Effector memory CD8-positive, alpha-beta T cell (primary cell): ENCODE data around the gene MSI2.
A peak's percentile ranks its signal among the peaks of the same experiment; 100 is the strongest.

Experiments used
- ATAC-seq: fragments of 150-1000 bp; cut with Tn5 transposase; replicated peaks from 2 replicates; pipeline ENCODE4 v1.10.0; 2021; ENCODE audit warnings: mild to moderate bottlenecking, moderate library complexity
- DNase-seq, 3 experiments: peaks; one replicate each; pipeline ENCODE4 v3.0.0; 2021
- H3K27ac Mint-ChIP-seq, 2 donors: one replicate each; pipeline ENCODE4 v1.8.0; 2022; ENCODE audit warnings: mild to moderate bottlenecking in 2 of 2, mixed read lengths in 2 of 2, moderate library complexity in 2 of 2
- H3K27me3 Mint-ChIP-seq, 2 donors: one replicate each; pipeline ENCODE4 v1.8.0; 2022; ENCODE audit warnings: mixed read lengths in 2 of 2
- H3K36me3 Mint-ChIP-seq: one replicate; pipeline ENCODE4 v1.8.0; 2022; ENCODE audit warnings: mild to moderate bottlenecking, moderate library complexity, mixed read lengths; ENCODE audit not compliant: insufficient read depth
- H3K4me1 Mint-ChIP-seq, 2 donors: one replicate each; pipeline ENCODE4 v1.8.0; 2022; ENCODE audit warnings: low read depth in 2 of 2, mixed read lengths in 2 of 2
- H3K4me3 Mint-ChIP-seq, 2 donors: one replicate each; pipeline ENCODE4 v1.8.0; 2022; ENCODE audit warnings: mild to moderate bottlenecking in 2 of 2, mixed read lengths in 2 of 2, moderate library complexity in 2 of 2
- H3K9me3 Mint-ChIP-seq, 2 donors: one replicate each; pipeline ENCODE4 v1.8.0; 2022; ENCODE audit warnings: mixed read lengths in 2 of 2

MSI2 gene

DNA sequence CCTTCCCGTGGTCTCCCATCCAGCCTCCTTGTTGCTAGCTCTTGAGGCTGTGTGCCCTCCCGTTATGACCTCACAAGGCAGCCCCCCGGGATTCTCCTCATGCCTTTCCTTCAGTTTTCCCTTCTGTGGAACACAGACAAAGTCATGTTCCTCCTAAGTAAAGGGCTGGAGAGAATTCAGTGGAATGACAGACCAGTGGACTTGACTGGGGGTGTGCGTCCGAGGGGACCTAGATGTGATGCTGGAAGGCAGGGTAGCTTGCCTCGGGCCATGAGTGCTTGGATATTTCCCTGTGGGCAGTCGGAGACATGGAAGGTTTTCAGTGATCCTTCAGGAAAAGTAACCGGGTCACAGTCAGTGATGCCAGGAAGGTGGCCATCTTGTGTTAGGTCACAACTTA, 247.9 kb downstream of the MSI2 start:
- DNase-seq (no peak), ATAC-seq (no peak)
- H3K4me3 Mint-ChIP-seq = no peak overlapping the region
- H3K27me3 Mint-ChIP-seq = no peaks in the 10 kb centered on the region
- peaks cover 9% of the 10 kb centered on the region for H3K36me3 Mint-ChIP-seq
- no peak overlapping the region for H3K27ac Mint-ChIP-seq
- H3K9me3 Mint-ChIP-seq = no peaks in the 10 kb centered on the region
- H3K4me1 Mint-ChIP-seq = peaks cover 31 to 36% of the 10 kb centered on the region in 2 donors

DNA sequence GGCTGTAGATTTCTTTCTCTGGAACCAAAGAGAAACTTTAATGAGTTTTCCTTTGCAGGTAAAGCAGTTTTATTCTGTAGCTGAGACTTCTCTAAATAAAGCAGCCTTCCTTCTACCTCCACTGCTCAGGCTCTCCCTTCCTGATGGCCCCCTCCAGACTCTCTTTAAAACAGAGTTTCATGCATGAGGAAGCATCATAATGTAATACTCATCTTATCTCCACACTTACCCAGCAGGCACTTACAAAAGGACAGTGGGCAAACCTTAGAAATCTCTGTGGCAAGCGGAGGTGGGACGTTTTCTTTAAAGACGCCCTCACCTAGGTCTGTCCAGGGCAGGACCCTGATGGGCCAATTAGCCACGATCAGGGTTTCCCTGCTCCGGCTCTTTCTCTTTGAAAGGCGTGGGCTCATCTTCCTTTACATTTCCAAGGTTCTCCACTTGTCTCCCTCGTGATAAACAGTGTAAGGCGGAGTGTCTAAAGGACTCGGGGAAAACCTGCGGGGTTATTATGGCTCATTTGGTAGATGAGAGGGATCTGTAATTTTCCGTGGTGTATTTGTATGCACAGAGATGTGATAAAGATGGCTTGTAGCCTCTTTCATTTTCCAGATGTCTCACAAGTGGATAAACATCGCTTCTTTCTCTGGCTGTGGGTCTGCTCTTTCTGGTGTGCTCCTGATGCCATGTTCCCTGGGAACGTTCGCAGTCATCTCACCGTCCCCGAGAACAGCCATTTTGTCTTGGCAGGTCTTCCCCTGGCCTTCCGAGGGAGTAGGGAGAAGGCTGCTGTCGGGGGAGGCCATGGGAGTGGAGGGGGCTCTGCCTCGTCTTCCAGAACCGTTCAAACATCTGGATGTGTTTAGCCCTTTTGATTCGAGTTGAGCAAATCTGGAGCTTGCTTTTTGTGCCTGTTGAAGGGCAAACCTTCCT, 249.8 kb downstream of the MSI2 start:
- no peak for ATAC-seq

DNA sequence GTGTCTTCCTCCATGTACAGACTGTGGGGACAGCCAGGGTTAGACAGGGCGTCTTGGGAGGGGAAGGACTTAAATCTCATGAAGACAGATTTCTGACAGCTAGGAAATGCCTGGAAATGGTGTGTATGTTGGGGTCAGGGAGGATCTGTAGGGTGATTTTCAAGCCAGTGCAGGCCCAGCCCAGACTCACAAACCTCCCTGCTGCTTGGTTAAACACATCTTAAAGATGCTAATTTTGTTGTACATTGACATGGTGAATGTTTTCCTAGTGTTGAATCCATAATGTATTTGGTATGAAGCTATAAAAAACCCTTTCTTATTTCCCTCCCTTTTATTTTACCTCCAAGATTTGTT, 250.4 kb downstream of the MSI2 start:
- H3K27ac Mint-ChIP-seq = no peak overlapping the region
- ATAC-seq = no peak
- H3K4me1 Mint-ChIP-seq = peaks cover 19 to 21% of the 10 kb centered on the region in 2 donors
- DNase-seq = no peak
- H3K27me3 Mint-ChIP-seq = no peaks in the 10 kb centered on the region
- no peaks in the 10 kb centered on the region for H3K9me3 Mint-ChIP-seq
- no peak overlapping the region for H3K4me3 Mint-ChIP-seq
- H3K36me3 Mint-ChIP-seq = peaks cover 13% of the 10 kb centered on the region

More for the DNA sequence above, 249.8 kb downstream of the MSI2 start:
- Mint-ChIP-seq H3K9me3 (no peaks in the 10 kb centered on the region), H3K36me3 (peaks cover 13% of the 10 kb centered on the region), H3K4me1 (peaks cover 22 to 24% of the 10 kb centered on the region in 2 donors), H3K4me3 (no peak overlapping the region), H3K27ac (no peak overlapping the region), H3K27me3 (no peaks in the 10 kb centered on the region)
- no peak for DNase-seq

DNA sequence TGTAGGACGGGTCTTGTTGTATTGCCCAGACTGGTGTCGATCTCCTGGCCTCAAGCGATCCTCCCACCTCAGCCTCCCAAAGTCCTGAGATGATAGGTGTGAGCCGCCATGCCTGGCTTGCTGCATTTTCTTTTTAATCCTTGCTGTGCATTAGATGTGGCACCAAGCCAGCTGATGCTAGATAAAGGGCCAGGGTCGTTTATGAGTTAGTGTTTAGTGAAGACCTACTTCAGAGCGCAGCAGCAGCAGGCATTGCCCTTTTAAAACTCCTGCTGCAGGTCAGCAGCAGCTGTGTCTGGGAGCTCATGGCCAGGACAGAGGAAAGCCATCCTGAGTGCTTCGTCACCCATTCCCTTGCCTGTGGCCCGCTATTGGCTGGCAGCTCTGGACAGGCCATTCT, 251.5 kb downstream of the MSI2 start:
- no peak for DNase-seq
- no peaks in the 10 kb centered on the region for H3K27me3 Mint-ChIP-seq
- no peak for ATAC-seq
- H3K4me3 Mint-ChIP-seq = no peak overlapping the region
- peaks cover 13% of the 10 kb centered on the region for H3K36me3 Mint-ChIP-seq
- H3K4me1 Mint-ChIP-seq = peaks cover 21 to 23% of the 10 kb centered on the region in 2 donors
- H3K9me3 Mint-ChIP-seq = no peaks in the 10 kb centered on the region
- H3K27ac Mint-ChIP-seq = no peak overlapping the region

DNA sequence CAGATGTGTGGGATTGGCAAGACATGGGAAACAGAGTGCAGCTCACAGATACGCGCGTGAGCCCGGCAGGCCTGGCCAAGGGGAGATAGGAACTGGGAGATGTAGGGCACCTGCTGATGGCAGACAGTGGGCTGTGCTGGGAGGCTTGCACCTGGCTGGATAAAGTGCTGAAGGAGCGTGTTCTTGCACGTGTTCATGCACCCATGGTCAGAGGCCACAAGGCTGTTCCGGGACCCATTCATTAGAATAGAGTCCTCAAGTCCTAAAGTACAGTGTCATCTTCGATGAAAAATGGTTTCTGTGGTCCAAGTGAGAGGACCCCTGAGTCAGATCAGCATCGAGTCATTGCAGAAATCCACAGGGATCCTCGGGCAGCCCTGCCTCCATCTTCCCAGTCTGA, 252.3 kb downstream of the MSI2 start:
- no peak for DNase-seq
- no peaks in the 10 kb centered on the region for H3K27me3 Mint-ChIP-seq
- H3K36me3 Mint-ChIP-seq = peaks cover 13% of the 10 kb centered on the region
- H3K4me1 Mint-ChIP-seq = peaks cover 20 to 22% of the 10 kb centered on the region in 2 donors
- ATAC-seq = no peak
- no peak overlapping the region for H3K4me3 Mint-ChIP-seq
- peak overlapping the region in 1 of 2 donors; percentile 7 for H3K27ac Mint-ChIP-seq
- H3K9me3 Mint-ChIP-seq = no peaks in the 10 kb centered on the region

DNA sequence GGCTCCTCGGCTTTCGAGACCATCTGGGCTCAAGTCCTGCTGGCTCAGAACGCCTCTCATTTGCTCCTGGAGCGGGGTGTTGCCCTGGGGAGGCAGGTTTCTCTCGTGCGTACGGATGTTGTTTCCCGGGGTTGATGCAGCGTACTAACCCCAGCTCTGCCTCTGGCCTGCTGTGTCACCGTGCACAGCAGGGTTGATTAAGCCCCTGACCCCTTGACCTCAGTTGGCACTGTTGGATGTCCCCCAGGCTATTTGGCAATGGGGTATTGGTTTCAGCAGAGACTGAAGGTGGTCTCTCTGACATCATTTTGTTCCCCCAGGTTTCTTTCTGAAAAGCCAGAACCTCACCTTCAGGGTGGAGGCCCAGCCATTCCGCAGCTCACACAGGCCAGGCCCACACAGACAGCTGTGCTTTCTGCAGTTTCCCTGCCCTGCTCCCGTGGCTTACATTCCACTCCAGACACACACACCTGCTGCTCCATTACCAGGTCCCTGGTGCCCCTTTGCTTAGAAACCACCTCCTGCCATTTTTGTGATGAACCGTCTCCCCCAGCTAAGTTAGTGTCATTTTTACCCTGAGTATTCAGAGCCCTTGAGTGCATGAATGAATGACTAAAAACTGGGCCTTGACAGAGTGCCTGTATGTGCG, 255.3 kb downstream of the MSI2 start:
- Mint-ChIP-seq H3K36me3 (peaks cover 13% of the 10 kb centered on the region), H3K4me3 (no peak overlapping the region), H3K27me3 (no peaks in the 10 kb centered on the region), H3K4me1 (peaks cover 13 to 15% of the 10 kb centered on the region in 2 donors), H3K27ac (peak overlapping the region in 1 of 2 donors; percentile 44), H3K9me3 (no peaks in the 10 kb centered on the region)
- ATAC-seq = no peak
- DNase-seq = no peak

DNA sequence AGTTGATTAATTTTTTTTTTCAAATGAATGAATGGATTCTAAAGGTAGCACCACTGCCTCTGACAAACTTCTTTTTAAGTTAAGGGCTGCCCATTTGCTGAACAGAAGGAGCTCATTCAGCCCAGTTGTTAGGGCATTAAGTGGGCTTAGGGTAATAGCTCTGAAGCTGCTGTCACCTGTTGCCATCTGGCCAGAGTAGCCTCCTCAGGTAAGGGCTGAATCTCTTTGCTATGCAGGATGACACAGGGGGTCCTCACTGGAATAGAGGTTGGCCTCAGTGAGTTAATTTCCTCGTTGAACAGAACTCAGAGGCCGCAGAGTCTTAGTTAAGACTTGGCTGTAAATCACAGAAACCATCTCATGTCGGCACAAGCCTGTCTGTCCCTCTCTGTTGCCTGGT, 255.9 kb downstream of the MSI2 start:
- Mint-ChIP-seq H3K27ac (peak overlapping the region in 1 of 2 donors; percentile 44), H3K4me1 (peaks cover 13 to 15% of the 10 kb centered on the region in 2 donors), H3K9me3 (no peaks in the 10 kb centered on the region), H3K36me3 (peaks cover 13% of the 10 kb centered on the region), H3K27me3 (no peaks in the 10 kb centered on the region), H3K4me3 (no peak overlapping the region)
- DNase-seq = no peak
- ATAC-seq = no peak

DNA sequence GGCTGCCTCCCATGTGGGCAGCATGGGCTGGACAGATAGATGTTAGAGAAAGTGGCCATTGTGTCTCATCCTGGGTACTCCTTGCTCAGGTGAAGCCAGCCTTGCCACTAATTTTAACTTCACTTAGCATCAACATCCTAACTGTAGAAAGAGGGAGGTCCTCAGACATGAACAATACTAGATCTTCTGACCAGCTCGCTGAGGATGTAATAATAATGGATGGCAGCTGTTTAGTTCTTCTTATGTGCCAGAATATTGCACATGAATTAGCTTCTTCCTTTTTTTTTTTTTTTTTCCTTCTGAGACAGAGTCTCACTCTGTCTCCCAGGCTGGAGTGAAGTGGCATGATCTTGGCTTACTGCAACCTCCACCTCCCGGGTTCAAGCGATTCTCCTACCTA, 256.4 kb downstream of the MSI2 start:
- H3K4me3 Mint-ChIP-seq = no peak overlapping the region

DNA sequence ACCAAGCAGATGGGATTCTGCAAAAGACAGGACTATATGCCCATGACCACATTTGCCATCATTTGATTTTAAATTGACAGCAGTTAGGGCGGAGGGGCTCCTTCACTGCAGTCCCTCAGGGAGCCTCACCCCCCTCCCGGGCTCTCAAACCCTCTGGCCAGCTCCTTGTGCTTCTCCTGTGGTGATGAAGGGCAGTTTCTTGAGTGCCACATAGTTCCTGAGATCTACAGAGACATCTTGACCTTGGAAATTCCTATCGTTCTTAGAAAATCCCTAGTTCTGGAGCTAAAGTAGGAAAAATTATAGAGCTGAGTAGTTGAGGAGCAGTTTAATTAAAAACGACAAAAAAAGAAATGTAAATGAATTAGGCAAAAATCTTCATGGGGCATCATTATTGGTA, 257.2 kb downstream of the MSI2 start:
- Mint-ChIP-seq H3K36me3 (peaks cover 12% of the 10 kb centered on the region), H3K27me3 (no peaks in the 10 kb centered on the region), H3K4me1 (peaks cover 8 to 10% of the 10 kb centered on the region in 2 donors), H3K9me3 (no peaks in the 10 kb centered on the region), H3K4me3 (no peak overlapping the region), H3K27ac (peak overlapping the region in 1 of 2 donors; percentile 23)
- DNase-seq (no peak), ATAC-seq (no peak)

More for the DNA sequence above, 256.4 kb downstream of the MSI2 start:
- Mint-ChIP-seq H3K9me3 (no peaks in the 10 kb centered on the region), H3K36me3 (peaks cover 13% of the 10 kb centered on the region), H3K27ac (no peak overlapping the region), H3K4me1 (peaks cover 13 to 15% of the 10 kb centered on the region in 2 donors), H3K27me3 (no peaks in the 10 kb centered on the region)
- DNase-seq (no peak), ATAC-seq (no peak)

DNA sequence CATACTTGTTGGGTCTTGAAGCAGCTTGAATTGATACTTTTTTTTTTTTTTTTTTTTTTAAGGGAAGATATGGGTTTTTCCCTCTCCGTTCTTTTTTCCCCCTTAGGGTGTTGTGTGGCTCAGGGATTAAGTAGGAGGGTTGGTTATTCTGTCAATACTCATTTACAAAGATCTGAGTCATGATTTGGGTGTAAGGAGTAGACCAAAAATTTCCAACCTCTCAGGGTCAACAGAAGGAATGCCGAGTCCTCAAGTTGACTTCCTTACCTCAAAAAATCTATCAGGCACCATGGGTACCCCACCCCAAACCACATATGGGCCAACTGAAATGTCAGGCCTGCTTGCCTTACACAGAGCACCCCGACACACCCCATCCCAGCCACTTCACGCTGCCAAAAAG, 258.3 kb downstream of the MSI2 start:
- H3K27ac Mint-ChIP-seq = no peak overlapping the region
- no peak for ATAC-seq
- peaks cover 7 to 8% of the 10 kb centered on the region in 2 donors for H3K4me1 Mint-ChIP-seq
- peaks cover 3% of the 10 kb centered on the region for H3K36me3 Mint-ChIP-seq
- H3K9me3 Mint-ChIP-seq = no peaks in the 10 kb centered on the region
- H3K27me3 Mint-ChIP-seq = no peaks in the 10 kb centered on the region
- H3K4me3 Mint-ChIP-seq = no peak overlapping the region
- DNase-seq = no peak

DNA sequence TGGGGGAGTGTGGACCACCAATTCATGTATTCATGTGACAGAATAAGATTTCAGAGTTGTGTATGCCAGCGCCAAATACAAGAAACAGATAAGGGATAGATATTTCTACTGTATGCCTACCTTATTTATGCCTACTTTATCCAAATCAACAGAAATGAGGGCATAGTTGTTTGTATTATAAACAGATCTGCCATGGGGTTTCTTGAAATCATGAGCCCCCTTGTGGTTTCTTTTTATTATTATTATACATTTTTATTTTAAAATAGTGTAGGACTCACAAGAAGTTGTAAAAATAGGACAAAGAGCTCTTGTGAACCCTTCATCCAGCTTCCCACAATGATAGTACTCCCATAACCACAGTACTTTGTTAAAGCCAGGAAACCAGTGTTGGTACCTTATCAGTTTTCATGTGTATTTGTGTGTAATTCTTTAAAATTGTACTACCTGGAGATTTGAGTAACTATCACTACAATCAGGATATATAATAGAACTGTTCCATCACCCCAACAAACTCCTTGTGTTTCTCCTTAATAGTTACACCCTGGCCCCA, 259.4 kb downstream of the MSI2 start:
- no peaks in the 10 kb centered on the region for H3K27me3 Mint-ChIP-seq
- H3K27ac Mint-ChIP-seq = no peak overlapping the region
- no peaks in the 10 kb centered on the region for H3K9me3 Mint-ChIP-seq
- no peaks in the 10 kb centered on the region for H3K36me3 Mint-ChIP-seq
- H3K4me1 Mint-ChIP-seq = peaks cover 7 to 8% of the 10 kb centered on the region in 2 donors
- ATAC-seq = no peak
- H3K4me3 Mint-ChIP-seq = no peak overlapping the region
- DNase-seq = no peak

DNA sequence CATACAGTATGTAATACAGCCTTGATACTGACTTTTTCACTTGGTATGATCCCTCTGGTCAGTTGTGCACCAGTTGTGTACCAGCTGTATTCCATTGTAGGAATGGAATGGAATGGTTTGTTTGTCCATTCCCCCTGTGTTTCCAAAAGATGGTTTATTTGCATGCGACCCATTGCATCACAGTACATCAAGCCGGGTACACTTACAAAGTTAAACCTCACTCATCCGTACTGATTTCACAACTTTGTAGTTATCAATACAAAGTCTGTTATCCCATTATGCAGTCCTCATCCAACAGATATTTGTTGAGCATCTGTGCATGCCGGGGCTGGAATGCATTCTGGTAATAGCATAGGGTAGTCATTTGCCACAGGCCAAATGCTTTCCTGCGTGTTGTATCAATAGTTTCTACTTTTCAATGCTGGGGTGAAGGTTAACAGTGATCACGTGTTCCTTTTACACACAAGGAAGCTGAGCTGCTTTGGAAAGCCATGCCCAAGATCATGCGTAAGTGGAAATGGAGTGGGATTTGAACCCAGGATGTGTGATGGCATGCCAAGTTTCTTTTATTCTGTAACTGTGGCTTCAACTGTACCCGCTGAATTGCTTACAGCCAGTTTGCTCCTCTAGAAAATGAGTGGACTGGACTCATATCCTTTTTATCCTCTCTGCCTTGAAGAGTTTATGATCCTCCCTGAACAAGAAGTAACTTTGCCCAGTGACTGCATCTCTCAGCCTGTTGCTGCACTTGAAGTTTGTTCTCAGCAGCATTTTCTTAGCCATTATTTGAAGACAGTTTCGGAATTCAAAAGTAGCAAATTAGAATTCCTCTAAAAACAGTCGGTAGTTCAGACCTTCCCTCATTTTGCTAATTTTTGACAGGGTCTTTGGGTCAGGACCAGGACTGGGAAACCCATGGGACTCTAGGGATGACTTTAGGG, 260.2 kb downstream of the MSI2 start:
- no peak for ATAC-seq
- Mint-ChIP-seq H3K4me3 (no peak overlapping the region), H3K36me3 (no peaks in the 10 kb centered on the region), H3K27ac (no peak overlapping the region), H3K9me3 (no peaks in the 10 kb centered on the region), H3K4me1 (peaks cover 8 to 11% of the 10 kb centered on the region in 2 donors), H3K27me3 (no peaks in the 10 kb centered on the region)
- no peak for DNase-seq

DNA sequence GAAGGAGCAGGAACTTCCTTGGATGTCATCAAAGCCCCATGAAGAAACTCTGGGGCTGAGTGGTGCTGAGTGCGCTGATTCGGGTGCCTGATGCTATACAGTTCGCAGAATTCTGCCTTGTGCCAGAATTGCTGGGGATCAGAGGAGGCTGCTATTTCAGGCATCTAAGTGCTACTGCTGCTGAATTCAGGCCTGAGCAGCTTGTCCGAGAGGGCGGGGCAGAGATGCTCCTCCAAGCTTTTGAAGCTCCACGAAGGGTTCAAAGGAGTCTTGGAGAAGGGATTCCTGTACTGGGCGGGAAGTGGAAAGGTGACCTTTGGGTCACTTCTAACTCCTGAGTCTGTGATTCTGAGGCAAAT, 260.9 kb downstream of the MSI2 start:
- H3K4me3 Mint-ChIP-seq = no peak overlapping the region
- no peaks in the 10 kb centered on the region for H3K27me3 Mint-ChIP-seq
- no peaks in the 10 kb centered on the region for H3K36me3 Mint-ChIP-seq
- H3K27ac Mint-ChIP-seq = no peak overlapping the region
- DNase-seq = no peak
- no peak for ATAC-seq
- no peaks in the 10 kb centered on the region for H3K9me3 Mint-ChIP-seq
- peaks cover 3 to 10% of the 10 kb centered on the region in 2 donors for H3K4me1 Mint-ChIP-seq
